ENCODE measurements around the gene HDAC6. TPM values are rescaled to one million over a fixed set of nuclear protein-coding genes. Genes with fewer than 3 reads are reported as not detected.
A peak's percentile ranks its signal among the peaks of the same experiment; 100 is the strongest.

HDAC6 gene
- total RNA-seq, result 10 to 100 TPM; 24.9 to 58.4 (median 30.9) TPM
- polyA plus RNA-seq, result 100 to 1,000 TPM in 1 of 2 donors, 10 to 100 TPM in 1; 81.2 to 132 TPM

GRCh38 chrX:48801280-48802088 lies at the start of gene HDAC6:
HDAC6 (plus strand) TSS chrX:48802067; CDS start chrX:48802693, 626 bp downstream.
- H3K27me3 ChIP-seq, result no peaks in the 10 kb centered on the region
- H3K36me3 ChIP-seq, result no peaks in the 10 kb centered on the region
- no peaks in the 10 kb centered on the region for H3K4me1 ChIP-seq
- H3K4me3 ChIP-seq, result peak within 1 kb of the TSS; percentile 33 to 57 (median 48)
- H3K27ac ChIP-seq, result peak within 1 kb of the TSS; percentile 90 to 94 (median 94)
- peak; percentile 68 for FAIRE-seq
- no peak for TF ChIP-seq CTCF (IDR thresholded peaks at IDR 0.05)
- WGBS, 2 donors, result 0 to 36% methylated on average over 81 to 89 of the region's 89 CpGs
- intact Hi-C loops (cut with DNase I), result no loop called here
- ATAC-seq, result peak; percentile 86 to 95 (median 90)
- peak; percentile 93 to 97 (median 96) for DNase-seq
- no peaks in the 10 kb centered on the region for H3K9me3 ChIP-seq

GRCh38 chrX:48752498-48752897 lies 49.4 kb upstream of the HDAC6 start:
- Histone ChIP-seq H3K36me3 (no peaks in the 10 kb centered on the region), H3K27me3 (no peaks in the 10 kb centered on the region), H3K4me1 (no peaks in the 10 kb centered on the region), H3K9me3 (no peaks in the 10 kb centered on the region), H3K27ac (no peak overlapping the region), H3K4me3 (no peak overlapping the region)
- ATAC-seq (no peak), DNase-seq (no peak), FAIRE-seq (no peak)
- 39 to 59% methylated on average over 7 of the region's 7 CpGs for WGBS, 2 donors
- intact Hi-C loops (cut with DNase I), result no loop called here
- TF ChIP-seq CTCF (IDR thresholded peaks at IDR 0.05), result no peak

- no peaks in the 10 kb centered on the region for H3K27me3 ChIP-seq
- no peak overlapping the region for H3K27ac ChIP-seq
- ATAC-seq (no peak), DNase-seq (no peak), FAIRE-seq (no peak)
- no peak for TF ChIP-seq CTCF (IDR thresholded peaks at IDR 0.05)
- H3K4me1 ChIP-seq, result no peaks in the 10 kb centered on the region
- intact Hi-C loops (cut with DNase I), result no loop called here
- WGBS, 2 donors, result 42 to 58% methylated on average over 8 of the region's 8 CpGs
- H3K4me3 ChIP-seq, result no peak overlapping the region
- H3K9me3 ChIP-seq, result no peaks in the 10 kb centered on the region
- H3K36me3 ChIP-seq, result no peaks in the 10 kb centered on the region
These were observed 48.1 kb upstream of the HDAC6 start for GRCh38 chrX:48753708-48754228.

GRCh38 chrX:48754238-48754637 lies 47.6 kb upstream of the HDAC6 start:
- ATAC-seq, result no peak
- intact Hi-C loops (cut with DNase I), result no loop called here
- Histone ChIP-seq H3K27ac (no peak overlapping the region), H3K4me3 (no peak overlapping the region), H3K9me3 (no peaks in the 10 kb centered on the region), H3K4me1 (no peaks in the 10 kb centered on the region), H3K27me3 (no peaks in the 10 kb centered on the region), H3K36me3 (no peaks in the 10 kb centered on the region)
- no peak for TF ChIP-seq CTCF (IDR thresholded peaks at IDR 0.05)
- no peak for FAIRE-seq
- WGBS, 2 donors, result 46 to 56% methylated on average over 8 of the region's 8 CpGs
- no peak for DNase-seq

Measured in pancreas (tissue), 10 donors.